Heart left ventricle (tissue), 16 donors: ENCODE measurements around the gene UBA6. TPM values are rescaled to one million over a fixed set of nuclear protein-coding genes. Genes with fewer than 3 reads are reported as not detected.
"Not testable (repeated sequence)": the region's sequence is repeated elsewhere in the genome, so short reads cannot be mapped to it uniquely, and the experiment has no call there.

Source experiments
- ATAC-seq, 4 donors: fragments of 200-7000 bp; cut with Tn5 transposase; one replicate each; pipeline ENCODE4 v1.9.1; 2020 to 2022; ENCODE audit warnings: moderate library complexity in 4 of 4, mild to moderate bottlenecking in 3 of 4, moderate number of reproducible peaks in 1 of 4
- DNase-seq, 5 donors: peaks; one replicate each; pipeline ENCODE4 v3.0.0-alpha.2; 2020
- H3K27ac ChIP-seq, 12 donors: fragments of 200-600 bp; sonication (generic) in 4 of 12; one replicate each; pipeline versions ENCODE4 v1.5.0 to v1.8.0; 2016 to 2022; ENCODE audit warnings: mild to moderate bottlenecking in 2 of 12
- H3K27me3 ChIP-seq, 9 donors: fragments of 200-600 bp; sonication (generic) in 2 of 9; one replicate each; pipeline versions ENCODE4 v1.5.1 to v1.8.0; 2016 to 2022; ENCODE audit warnings: mild to moderate bottlenecking in 3 of 9
- H3K36me3 ChIP-seq, 9 donors: fragments of 200-600 bp; sonication (generic) in 2 of 9; one replicate each; pipeline versions ENCODE4 v1.5.0 to v1.8.0; 2018 to 2022; ENCODE audit warnings: mild to moderate bottlenecking in 2 of 9
- H3K4me1 ChIP-seq, 12 donors: fragments of 200-600 bp; sonication (generic) in 4 of 12; one replicate each; pipeline versions ENCODE4 v1.5.0 to v1.8.0; 2016 to 2022; ENCODE audit warnings: mild to moderate bottlenecking in 3 of 12
- H3K4me3 ChIP-seq, 12 donors: fragments of 200-600 bp; sonication (generic) in 4 of 12; one replicate each; pipeline versions ENCODE4 v1.5.0 to v1.8.0; 2017 to 2022; ENCODE audit warnings: mild to moderate bottlenecking in 9 of 12, moderate library complexity in 4 of 12
- H3K9me3 ChIP-seq, 12 donors: fragments of 200-600 bp; sonication (generic) in 4 of 12; one replicate each; pipeline versions ENCODE4 v1.5.0 to v1.8.0; 2016 to 2022; ENCODE audit warnings: mild to moderate bottlenecking in 1 of 12
- CTCF ChIP-seq, 12 donors: fragments of 200-600 bp; sonication (generic) in 4 of 12; IDR thresholded peaks; one replicate each; pipeline versions ENCODE4 v1.5.0 to v1.8.0; 2018 to 2022; ENCODE audit warnings: antibody characterized with exemption in 12 of 12, mild to moderate bottlenecking in 5 of 12
- POLR2A ChIP-seq, 2 donors: fragments of 450-650 bp; IDR thresholded peaks; one replicate each; pipeline ENCODE4 v1.6.1; 2017; ENCODE audit warnings: antibody characterized with exemption in 2 of 2, mild to moderate bottlenecking in 2 of 2, moderate library complexity in 2 of 2
- WGBS, 4 donors: extraction: QIAGEN DNeasy Blood & Tissue Kit in 2 of 4; methylation state at CpG; one replicate each; pipeline versions ENCODE4 v1.1.5 to v1.1.7; 2013 to 2018; 5-methylcytosine and 5-hydroxymethylcytosine counted together
- intact Hi-C, 10 donors: fragments of 100-400 bp; cut with DNase I; formaldehyde crosslinking; loops; one replicate each; pipeline versions ENCODE4 v1.11.1 to v1.14.2; 2022
- polyA plus RNA-seq, 2 donors: library from polyadenylated mRNA; stranded (reverse); fragments of 200-250 nt; gene quantifications; one replicate each; pipeline ENCODE4 v1.2.3, GENCODE V29; 2013
- total RNA-seq, 9 donors: library from RNA; depleted of rRNA in 2 of 9; stranded (reverse); fragments of >200 nt in 2 of 9; fragmentation: NEBNext Ultra II Directional in 3 of 9; extraction: Animal tissue kit (Norgen Biotek cat#: 25700) in 3 of 9; gene quantifications; one replicate each; pipeline versions ENCODE4 v1.1.0 to v1.2.4, GENCODE V29; 2016 to 2023
- donor health status: ischemic (EF 13 %, LVEDD 7.1; RV severe dilation, severe dysfunction).
- donor health status: healthy with polysubstance abuse.
- donor health status: DM: no; HTN: yes; CAD: no.
- donor health status: DM: no; HTN: no; CAD: no.
- donor health status: ischemic (EF 25% LVEDD 6.9; RV normal size, moderate dysfunction).
- donor health status: ischemic (EF 25% LVEDD 5.7; RV mildly dilated, moderate dysfunction).
- donor health status: healthy.
- donor health status: DM: yes; HTN: yes; CAD: no.
- donor health status: ischemic (EF 35%, LVEDD 5.7; RV mildly dilated, moderate dysfunction).
- donor health status: nonischemic (EF 11% LVEDD 7.7; RV severe dilation, severe dysfunction).
- donor health status: DM: yes; HTN: yes; CAD: no.
- donor health status: PGD.
- donor health status: ischemic (EF 29% LVEDD 5.4; RV normal size, mild dysfunction).
- donor health status: nonischemic (EF 23%, LVEDD 6.1; RV moderate dilation, normal function).

UBA6 gene
- total and polyA plus RNA-seq, 11 donors = 3.1 to 35.3 (median 19.7) TPM

GRCh38 chr4:67735325-67735724 lies 34.4 kb upstream of the UBA6 start:
- ATAC-seq = no peak
- no peaks in the 10 kb centered on the region for H3K27me3 ChIP-seq
- H3K9me3 ChIP-seq = no peaks in the 10 kb centered on the region
- H3K27ac ChIP-seq = no peak overlapping the region
- no peaks in the 10 kb centered on the region for H3K4me1 ChIP-seq
- intact Hi-C loops = no loop called here
- no peak overlapping the region for H3K4me3 ChIP-seq
- DNase-seq = no peak
- TF ChIP-seq POLR2A (IDR thresholded peaks at IDR 0.05) = no peak
- no peak for TF ChIP-seq CTCF (IDR thresholded peaks at IDR 0.05)
- no peaks in the 10 kb centered on the region for H3K36me3 ChIP-seq

DNA sequence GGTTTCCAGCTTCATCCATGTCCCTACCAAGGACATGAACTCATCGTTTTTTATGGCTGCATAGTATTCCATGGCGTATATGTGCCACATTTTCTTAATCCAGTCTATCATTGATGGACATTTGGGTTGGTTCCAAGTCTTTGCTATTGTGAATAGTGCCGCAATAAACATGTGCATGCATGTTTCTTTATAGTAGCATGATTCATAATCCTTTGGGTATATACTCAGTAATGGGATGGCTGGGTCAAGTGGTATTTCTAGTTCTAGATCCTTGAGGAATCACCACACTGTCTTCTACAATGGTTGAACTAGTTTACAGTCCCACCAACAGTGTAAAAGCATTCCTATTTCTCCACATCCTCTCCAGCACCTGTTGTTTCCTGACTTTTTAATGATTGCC lies 29.6 kb upstream of the UBA6 start:
- ATAC-seq, intact Hi-C loops, H3K4me3 ChIP-seq, H3K9me3 ChIP-seq, H3K4me1 ChIP-seq, H3K36me3 ChIP-seq, DNase-seq, H3K27me3 ChIP-seq, H3K27ac ChIP-seq: not testable (repeated sequence)
- WGBS, 4 donors = 85 to 96% (median 93%) methylated on average over 3 of the region's 3 CpGs

GRCh38 chr4:67727124-67727850 lies 26.3 kb upstream of the UBA6 start:
- intact Hi-C loops = no loop called here
- H3K36me3 ChIP-seq = peaks cover 0 to 5% (median 0%) of the 10 kb centered on the region in 9 donors
- H3K9me3 ChIP-seq = peaks cover 0 to 9% (median 2%) of the 10 kb centered on the region in 12 donors
- H3K27ac ChIP-seq = no peak overlapping the region
- ATAC-seq (no peak), DNase-seq (no peak)
- WGBS, 4 donors = 58 to 74% (median 67%) methylated on average over 4 of the region's 4 CpGs
- no peaks in the 10 kb centered on the region for H3K27me3 ChIP-seq
- no peak overlapping the region for H3K4me3 ChIP-seq
- no peak for TF ChIP-seq POLR2A (IDR thresholded peaks at IDR 0.05)
- no peak for TF ChIP-seq CTCF (IDR thresholded peaks at IDR 0.05)
- no peaks in the 10 kb centered on the region for H3K4me1 ChIP-seq

DNA sequence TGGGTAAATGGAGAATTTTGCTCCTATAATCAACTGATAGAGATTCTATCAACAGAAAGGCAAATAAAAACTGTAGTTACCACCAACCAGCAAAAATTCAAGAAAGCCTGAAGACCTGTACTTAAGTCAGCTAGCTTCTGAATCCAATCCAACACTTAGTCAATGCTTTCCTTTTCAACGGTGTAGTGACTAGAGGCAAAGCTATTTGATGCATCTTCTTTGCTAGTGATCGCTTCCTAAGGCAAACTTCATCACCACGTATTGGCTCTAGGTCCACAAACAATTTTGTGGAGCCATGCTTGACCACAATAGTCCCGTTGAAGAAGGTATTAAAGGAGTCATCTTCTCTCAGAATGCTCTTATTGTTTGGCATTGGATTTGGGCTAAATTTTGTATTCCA lies 25.0 kb upstream of the UBA6 start:
- no peak overlapping the region for H3K4me3 ChIP-seq
- no peaks in the 10 kb centered on the region for H3K4me1 ChIP-seq
- TF ChIP-seq POLR2A (IDR thresholded peaks at IDR 0.05) (no peak), CTCF (IDR thresholded peaks at IDR 0.05) (no peak)
- 89 to 94% (median 92%) methylated on average over 4 of the region's 4 CpGs for WGBS, 4 donors
- no peak for DNase-seq
- ATAC-seq = no peak
- H3K9me3 ChIP-seq = peaks cover 0 to 9% (median 2%) of the 10 kb centered on the region in 12 donors
- intact Hi-C loops = no loop called here
- no peak overlapping the region for H3K27ac ChIP-seq
- peaks cover 0 to 8% (median 0%) of the 10 kb centered on the region in 9 donors for H3K36me3 ChIP-seq
- no peaks in the 10 kb centered on the region for H3K27me3 ChIP-seq

GRCh38 chr4:67725132-67725531 lies 24.2 kb upstream of the UBA6 start:
- DNase-seq (no peak), ATAC-seq (no peak)
- no peak for TF ChIP-seq CTCF (IDR thresholded peaks at IDR 0.05)
- TF ChIP-seq POLR2A (IDR thresholded peaks at IDR 0.05) = no peak
- Histone ChIP-seq H3K36me3 (peaks cover 0 to 11% (median 0%) of the 10 kb centered on the region in 9 donors), H3K4me3 (no peak overlapping the region), H3K9me3 (peaks cover 0 to 9% (median 2%) of the 10 kb centered on the region in 12 donors), H3K27ac (no peak overlapping the region), H3K27me3 (no peaks in the 10 kb centered on the region), H3K4me1 (no peaks in the 10 kb centered on the region)
- 92 to 100% (median 96%) methylated on average over 1 of the region's 1 CpG for WGBS, 4 donors
- intact Hi-C loops = no loop called here
